ENCODE measurements around the gene SNX20.

GRCh38 chr16:50679266-50679665, 1.8 kb downstream of the SNX20 start:
- TF ChIP-seq CTCF (IDR thresholded peaks at IDR 0.05; ENCODE audit: low read depth, low read length) = no peak
- no peak for TF ChIP-seq POLR2A (IDR thresholded peaks at IDR 0.05; ENCODE audit: extremely low read depth, insufficient read length)
- no peak for TF ChIP-seq MAX (IDR thresholded peaks at IDR 0.05; ENCODE audit: low read depth, low read length)

All from NB4 (cell line).